Keratinocyte (primary cell): Measurements from ENCODE around the gene MGMT.

Experiments
- CTCF ChIP-seq, 3 experiments: IDR thresholded peaks in 1 of 3; conservative IDR thresholded peaks in 1 of 3; optimal IDR thresholded peaks in 1 of 3; 2 replicates in 2 of 3; 3 replicates in 1 of 3; pipeline versions ENCODE3 to v1.5.1; 2011; ENCODE audit warnings: low read length in 3 of 3, mild to moderate bottlenecking in 3 of 3, moderate library complexity in 2 of 3, control low read depth in 1 of 3, inconsistent platforms in 1 of 3; ENCODE audit not compliant: insufficient read depth in 2 of 3; ENCODE audit errors: extremely low read depth in 1 of 3
- EZH2 ChIP-seq: IDR thresholded peaks from one replicate; pipeline ENCODE4 v1.6.1; 2012; ENCODE audit warnings: inconsistent platforms, mild to moderate bottlenecking, low read length, moderate library complexity

DNA sequence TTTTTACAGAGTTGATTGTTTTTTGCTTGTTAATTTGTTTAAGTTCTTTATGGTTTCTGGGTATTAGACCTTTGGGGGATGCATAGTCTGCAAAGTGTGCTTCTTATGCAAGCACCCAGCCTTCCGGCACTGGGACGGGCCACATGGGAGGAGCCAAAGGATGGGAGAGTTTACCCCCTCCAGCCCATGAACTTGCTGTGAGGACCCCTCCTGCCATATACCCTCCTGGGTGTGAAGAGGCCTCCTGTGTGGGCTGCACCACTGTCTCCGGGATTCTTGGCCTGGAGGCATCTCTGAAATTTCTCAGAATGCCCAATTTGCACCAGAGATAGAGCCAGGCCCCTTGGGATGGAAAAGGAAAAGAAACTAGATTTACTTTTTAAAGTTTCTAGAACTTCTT, 150.7 kb downstream of the MGMT start:
- TF ChIP-seq CTCF (optimal IDR thresholded peaks at IDR 0.05 in 1 of 3, IDR thresholded peaks at IDR 0.05 in 1 of 3, conservative IDR thresholded peaks at IDR 0.05 in 1 of 3; ENCODE audit: extremely low read depth in 1 of 3, insufficient read depth in 2 of 3, low read length in 3 of 3) (no peak), EZH2 (no peak)
